Measurements from ENCODE around the gene MYOM1.
"Not testable (repeated sequence)": the region's sequence is repeated elsewhere in the genome, so short reads cannot be mapped to it uniquely, and the experiment has no call there.

MYOM1 gene

DNA sequence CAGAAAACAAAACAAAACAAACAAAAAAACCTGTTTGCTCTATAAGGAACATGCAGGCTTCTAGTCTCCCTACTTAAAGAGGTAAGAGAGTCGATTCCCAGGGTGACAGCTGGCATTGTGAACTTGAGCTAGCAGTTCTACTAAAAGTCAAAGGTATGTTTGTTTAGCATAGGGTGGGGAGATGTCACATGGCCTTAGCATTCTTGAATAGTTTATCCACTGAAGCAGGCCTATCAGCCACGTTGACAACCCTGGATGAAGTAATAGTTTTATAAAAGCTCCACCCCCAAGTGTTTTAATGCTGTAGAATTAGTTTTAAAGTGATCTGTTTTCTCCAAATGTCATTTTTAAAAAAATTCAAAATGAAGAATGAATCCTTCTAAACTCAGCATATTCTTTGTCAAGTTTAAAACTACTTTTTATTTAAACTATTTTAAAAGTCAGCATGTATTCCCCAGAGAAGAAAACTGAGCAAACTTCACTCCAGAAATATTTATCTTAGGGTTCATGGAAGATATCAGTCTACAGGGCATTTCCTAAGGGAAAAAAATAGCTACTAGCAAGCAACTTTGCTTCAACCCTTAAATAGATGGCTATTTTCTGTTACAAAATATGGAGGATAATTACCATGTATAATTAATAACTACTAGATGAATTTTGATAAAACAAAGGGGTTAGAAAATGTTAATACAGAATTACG is 1.7 kb downstream of the MYOM1 start:
- no peak for DNase-seq

DNA sequence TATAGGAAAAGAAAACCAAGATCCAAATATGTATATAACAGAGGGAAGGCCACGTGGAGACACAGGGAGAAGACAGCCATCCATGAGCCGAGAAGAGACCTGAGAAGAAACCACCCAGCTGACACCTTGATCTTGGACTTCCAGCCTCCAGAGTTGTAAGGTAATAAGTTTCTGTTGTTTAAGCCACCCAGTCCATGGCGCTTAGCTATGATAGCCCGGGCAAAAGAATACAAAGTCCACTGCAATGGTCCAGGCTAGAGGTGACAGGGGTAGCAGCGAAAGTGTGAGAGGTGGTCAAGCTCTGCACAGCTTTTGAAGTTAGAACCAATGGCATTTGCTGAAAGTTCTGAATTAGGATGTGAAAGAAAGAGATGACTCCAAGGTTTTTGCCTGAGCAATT is 2.8 kb downstream of the MYOM1 start:
- no peak for DNase-seq

DNA sequence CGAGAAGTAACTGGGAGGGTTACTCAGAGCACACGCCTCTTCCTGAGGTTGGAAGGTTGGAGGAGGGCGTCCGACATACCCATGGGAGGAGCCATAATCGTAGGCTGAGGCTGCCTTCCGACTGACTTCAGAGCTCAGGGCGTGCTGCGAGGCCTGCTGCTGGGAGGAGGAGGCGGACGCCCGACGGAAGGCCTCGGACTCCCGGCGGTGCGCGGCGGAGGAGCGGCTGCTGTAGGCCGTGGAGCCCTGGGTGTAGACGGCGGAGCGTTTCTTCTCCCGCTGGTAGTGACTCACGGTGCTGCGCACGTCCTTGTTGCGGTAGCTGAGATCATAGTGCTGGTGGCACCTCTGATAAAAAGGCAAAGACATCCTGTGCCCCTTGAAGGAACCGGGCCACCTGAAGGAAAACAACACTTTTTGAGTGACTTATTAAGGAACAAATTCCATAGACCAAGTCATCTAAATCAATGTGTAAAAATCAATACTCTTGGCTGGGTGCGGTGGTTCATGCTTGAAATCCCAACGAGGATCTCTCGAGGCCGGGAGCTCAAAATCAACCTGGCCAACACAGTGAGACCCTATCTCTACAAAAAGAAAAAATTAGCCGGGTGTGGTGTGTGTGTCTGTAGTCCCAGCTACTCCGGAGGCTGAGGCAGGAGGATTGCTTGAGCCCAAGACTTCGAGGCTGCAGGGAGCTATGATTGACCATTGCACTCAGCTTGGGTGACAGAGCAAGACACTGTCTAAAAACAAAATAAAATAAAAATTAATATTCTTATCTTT is 4.7 kb downstream of the MYOM1 start:
- DNase-seq = no peak

DNA sequence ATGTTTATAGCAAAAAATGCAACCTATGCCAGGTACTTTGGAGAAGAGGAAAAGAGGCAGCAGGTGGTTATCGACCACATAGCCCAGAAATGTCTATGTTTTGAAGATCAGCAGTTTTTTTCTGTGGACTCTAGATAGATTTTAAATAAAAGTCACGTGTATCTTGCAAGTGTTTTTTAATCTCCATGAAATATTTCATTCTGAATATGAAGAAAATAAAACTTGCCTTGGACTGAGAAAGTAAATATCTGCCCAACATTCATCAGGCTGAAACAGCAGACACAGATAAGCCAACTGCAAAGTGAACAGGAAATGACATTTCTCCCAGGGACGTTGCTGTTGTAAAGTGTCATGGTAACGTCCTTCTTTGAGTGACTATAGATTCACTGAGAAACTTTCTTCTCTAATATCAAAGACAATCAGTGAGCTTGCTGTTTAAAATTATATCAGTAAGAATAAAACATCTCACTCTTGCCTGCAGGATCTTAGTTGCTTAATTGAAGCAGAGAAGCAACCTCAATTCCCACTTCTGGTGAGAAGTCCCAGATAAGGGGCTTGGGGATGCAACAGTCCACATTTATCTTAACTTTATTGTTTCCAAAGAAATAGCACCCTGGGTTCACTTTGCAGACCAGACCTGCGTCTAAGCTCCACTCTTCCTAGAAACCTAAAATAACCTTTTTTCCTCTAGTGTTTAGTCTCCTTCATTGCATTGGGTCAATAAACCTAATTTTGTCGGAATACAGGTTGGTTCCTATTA is 6.3 kb downstream of the MYOM1 start:
- no peak for DNase-seq

DNA sequence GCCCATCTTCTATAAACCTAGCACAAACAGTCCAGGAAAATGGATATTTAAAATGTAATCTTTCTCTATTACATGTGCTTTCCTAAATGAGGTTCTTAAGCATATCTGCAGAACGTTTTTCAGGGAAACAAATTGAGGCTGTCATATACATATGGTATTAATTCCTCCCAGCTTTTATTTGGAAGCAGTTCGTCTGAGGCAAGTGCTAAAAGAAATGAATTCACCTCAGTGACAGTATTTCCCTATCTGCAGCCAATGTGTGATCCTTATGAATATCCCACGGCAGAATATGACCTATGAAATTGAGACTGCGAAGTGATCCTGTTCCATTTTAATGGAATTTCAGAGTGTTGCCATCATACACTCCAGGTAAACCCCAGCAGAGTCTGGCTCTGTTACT is 7.1 kb downstream of the MYOM1 start:
- DNase-seq = no peak

DNA sequence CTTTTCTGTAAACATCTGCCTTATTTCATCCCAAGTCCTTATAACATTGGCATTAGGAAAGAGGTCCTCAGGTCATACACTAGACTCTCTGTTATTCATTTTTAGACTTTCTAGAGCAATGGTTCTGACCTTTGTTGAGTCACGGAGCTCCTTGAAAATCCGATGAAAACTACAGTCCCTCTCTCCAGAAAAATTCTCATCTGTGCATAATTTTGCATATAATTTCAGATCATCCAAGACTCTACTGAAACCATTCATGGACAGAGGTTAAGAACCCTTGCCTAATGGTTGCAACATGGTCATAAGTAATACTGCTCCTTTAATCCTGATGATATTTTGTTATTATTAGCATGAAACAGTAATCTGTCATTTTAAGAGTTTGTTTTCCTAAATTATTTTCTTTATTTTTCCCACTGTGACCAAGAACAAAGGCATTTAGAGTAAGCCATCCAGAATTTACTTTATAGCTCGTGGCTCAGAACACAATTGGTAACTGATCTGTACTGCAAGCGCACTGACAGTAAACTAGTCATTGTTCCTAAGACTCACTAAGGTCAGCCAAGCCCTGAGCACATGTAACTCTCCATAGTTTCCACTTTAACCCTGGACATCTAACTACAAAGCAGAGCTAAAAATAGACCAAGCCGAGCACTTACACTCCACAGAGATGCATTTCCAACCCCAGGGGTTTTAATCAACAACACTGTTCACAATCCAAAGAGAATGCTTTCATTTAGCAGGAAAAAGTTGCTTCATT is 8.4 kb downstream of the MYOM1 start:
- no peak for DNase-seq

DNA sequence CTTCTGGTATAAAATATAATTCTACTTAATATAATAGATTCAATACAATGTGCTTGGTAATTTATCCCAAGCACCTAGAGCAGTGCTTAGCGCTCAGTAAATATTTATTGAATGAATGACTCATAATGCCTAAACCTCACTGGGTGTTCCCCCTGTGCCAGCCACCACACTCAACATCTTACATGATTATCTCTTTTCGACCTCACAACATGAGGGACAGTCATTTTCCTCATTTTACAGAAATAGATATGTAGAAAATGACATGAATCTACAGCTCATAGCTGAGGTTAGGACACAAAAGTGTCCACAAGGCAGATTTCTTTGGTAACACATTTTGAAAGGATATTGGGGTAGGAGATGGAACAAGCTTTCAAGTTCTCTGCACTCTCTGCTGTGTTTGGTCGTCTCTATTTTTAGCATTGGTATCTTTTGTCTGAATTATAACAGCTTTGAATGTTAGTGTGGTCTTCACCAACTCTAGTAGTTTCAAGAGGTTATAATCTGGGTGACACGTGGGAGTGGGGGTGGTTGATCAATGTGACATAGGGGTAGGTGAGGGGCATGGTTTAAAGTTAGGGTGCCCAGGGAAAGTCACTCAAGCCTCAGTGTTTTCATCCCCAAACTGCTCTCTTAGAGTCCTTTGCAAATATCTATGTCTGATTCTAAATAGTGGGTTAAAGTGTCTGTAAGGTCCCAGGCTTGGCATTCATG is 9.8 kb downstream of the MYOM1 start:
- DNase-seq = no peak

DNA sequence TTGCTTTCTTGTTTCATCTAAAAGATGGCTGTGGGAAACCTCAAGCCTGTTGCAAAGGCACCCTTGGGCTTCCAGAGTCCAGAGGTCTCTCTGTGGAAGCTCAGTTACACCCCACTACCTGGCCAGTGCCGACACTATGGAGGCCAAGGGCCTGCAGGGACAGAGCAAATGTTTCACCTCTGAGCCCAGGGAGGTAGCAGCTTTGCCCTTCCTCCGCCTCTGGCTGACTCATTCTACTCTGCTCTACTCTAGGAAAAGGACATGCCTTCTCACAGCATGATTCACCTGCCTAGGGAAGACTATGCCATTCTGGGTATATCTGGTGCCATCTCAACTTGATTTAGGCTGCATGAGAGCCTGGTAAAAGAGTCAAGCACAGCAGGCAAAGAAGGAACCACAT is 12.2 kb downstream of the MYOM1 start:
- no peak for DNase-seq

DNA sequence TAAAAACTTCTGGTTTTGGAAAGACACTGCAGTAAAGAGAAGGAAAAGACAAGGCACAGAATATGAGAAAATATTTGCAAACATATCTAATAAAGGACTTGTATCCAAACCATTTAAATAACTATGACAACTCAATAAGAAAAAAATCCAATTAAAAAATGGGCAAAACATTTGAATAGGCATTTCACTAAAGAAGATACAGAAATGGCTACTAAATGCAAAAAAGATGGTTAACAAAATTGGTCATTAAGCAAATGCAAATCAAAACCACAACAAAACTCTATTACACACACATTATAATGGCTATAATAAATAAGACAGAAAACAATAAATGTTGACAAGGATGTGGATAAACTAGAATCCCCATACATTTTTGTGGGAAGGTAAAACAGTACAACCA is 14.5 kb downstream of the MYOM1 start:
- no peak for DNase-seq

DNA sequence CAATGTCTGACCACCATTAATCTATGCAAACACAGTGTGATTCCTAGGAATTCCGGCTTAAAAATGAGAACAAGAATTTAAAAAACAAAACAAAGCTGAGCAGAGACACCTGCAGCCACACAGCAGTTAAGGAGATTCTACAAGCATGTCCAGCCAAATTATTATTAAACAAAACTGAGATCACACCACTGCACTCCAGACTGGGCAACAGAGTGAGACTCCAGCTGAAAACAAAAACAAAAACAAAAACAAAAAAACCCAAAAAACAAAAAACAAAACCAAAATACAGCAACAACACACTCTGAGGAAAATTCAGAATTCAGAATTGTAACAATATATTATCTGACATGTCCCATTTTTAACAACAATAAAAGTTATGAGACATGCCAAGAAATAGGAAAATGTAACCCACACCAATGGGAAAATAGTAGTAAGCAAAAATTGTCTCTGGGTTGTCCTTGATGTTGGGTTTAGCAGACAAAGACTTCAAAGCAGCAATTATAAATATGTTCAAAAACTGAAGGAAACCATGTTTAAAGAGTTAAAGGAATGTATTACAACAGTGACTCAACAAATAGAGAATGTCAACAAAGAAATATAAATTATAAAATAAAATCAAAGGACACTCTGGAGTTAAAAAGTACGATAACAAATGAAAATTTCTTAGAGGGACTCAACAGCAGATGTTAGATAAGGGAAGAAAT is 19.7 kb downstream of the MYOM1 start:
- no peak for DNase-seq

DNA sequence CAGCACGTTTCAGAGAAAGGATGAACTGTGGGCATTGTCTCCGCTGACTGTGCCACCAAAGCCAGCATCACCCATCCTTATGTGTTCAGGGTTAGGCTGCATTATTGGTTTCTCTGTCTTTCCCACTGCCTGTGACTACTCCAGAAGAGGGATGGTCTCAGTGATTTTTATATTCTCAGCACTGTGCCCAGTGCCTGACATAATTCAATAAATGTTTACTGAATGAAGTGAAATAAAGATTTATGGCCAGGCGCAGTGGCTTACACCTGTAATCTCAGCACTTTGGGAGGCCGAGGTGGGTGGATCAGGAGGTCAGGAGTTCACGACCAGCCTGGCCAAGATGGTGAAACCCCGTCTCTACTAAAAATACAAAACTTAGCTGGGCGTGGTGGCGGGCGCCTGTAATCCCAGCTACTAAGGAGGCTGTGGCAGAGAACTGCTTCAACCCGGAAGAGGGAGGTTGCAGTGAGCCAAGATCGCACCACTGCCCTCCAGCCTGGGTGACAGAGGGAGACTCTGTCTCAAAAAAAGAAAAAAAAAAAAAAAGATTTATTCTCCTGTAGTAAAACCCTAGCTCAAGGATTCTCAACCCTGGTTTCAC is 21.4 kb downstream of the MYOM1 start:
- not testable (repeated sequence) for DNase-seq

DNA sequence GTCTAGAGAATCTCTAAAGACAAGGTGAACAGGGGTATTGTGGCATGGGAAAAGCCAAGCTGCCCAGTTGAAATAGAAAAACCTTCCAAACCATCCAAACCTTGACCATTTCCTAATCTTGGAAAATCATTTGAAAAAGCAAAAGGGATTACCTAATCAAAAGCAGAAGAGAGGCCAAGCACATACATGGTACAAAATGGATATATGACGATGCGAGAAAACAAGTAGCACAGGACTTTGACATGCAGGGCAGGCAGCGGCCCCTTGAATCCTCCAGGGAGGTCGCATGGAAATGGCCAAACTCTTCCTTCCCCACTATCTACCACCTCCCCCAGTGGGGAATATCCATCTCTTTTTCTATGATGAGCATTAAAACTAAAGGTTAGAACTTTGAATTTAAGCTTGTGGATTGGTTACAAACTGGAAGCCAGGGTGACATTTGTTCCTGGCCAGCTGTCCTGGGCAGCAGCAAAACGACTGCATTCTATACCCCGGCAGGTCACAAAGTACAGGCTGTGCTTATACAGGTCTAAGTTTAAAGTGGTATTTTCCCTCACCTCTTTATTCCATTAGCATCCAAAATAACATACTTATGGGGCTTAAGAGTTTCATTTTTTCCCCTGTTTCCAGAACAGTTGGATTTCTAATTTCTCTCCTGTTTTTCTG is 24.7 kb downstream of the MYOM1 start:
- DNase-seq = no peak

DNA sequence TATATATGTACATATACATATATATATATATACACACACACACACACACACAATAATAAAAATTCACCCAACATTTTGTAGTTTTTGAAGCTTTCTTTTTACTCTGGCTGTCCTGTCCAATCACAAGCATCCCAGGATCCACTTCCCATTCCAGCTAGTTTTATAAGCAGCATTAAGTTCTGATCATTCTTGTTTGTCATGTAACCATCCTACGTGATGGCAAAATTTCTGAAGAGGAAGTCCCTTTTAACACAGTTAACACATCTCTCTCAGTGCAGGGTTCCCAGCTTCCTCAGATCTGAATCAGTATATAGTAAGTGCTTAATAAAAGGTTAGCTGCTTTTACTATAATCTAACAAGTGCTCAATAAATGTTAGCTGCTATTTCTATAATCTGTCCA is 26.4 kb downstream of the MYOM1 start:
- no peak for DNase-seq

DNA sequence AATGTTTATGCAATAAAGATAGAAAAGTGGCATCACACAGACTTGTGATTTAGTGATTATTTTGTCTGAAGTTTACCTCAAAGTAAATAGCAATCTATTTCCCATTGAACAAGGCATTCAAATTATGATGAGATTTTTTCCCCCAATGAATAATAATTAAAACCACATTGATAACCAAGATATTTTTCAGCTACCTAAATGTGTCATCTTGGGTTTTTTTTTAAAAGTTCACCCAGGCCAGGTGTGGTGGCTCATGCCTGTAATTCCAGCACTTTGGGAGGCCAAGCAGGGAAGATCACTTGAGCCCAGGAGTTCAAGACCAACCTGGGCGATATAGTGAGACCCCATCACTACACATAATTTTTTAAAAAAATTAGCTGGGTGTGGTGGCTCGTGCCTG is 27.0 kb downstream of the MYOM1 start:
- no peak for DNase-seq

DNA sequence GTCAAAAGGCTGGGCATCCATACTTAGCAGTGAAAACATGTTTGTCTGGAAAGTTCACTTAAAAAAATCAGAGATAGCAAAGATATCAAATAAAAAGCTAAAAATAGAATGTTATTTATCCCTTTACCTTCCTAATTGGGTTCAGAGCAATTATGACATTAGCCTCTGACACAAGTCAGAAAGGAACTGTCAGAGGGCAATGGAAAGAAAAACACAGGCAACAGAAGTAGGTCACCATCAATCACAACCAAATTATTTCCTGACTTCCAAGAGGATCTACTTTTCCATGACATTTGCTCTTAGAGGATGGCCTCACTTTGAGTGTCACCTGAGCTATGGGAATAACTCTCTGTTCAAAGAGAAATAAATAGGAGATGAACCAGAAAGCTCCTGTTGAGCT is 27.5 kb downstream of the MYOM1 start:
- DNase-seq = no peak

DNA sequence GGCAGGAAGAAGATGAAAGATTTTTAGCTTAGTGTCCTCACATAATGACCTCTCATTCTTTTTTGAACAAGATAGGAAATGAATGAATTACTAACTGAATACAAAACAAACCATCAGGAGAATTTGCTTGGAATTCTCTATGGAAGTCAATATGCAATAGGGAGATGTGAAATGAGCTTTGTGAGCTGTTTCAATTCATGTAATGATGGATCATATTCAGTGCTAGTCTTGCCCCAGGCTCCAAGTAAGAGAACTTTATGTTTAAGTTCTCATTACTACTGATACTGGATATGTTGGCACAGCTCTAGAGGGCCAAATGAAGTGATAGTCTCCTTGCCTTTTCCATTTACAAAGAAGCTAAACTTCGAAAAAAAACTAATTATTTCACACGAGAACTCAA is 29.2 kb downstream of the MYOM1 start:
- DNase-seq = no peak

DNA sequence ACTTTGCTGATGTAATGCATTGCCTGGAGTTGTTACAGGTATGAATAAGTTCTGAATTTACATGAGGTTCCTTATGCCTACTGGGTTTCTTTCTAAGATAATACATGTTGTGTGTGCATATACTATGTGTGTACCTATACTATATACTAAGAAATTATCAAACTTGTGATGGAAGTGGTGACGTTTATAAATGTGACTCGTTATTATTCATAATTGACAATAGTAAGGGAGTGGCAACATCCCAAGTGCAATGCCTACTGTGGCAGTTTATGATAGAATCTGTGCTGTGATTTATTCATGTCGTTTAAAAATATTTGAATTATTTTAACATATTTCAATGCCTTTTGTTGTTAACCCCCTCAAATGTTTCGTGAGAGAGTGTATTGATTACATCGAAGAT is 29.9 kb downstream of the MYOM1 start:
- DNase-seq = no peak

DNA sequence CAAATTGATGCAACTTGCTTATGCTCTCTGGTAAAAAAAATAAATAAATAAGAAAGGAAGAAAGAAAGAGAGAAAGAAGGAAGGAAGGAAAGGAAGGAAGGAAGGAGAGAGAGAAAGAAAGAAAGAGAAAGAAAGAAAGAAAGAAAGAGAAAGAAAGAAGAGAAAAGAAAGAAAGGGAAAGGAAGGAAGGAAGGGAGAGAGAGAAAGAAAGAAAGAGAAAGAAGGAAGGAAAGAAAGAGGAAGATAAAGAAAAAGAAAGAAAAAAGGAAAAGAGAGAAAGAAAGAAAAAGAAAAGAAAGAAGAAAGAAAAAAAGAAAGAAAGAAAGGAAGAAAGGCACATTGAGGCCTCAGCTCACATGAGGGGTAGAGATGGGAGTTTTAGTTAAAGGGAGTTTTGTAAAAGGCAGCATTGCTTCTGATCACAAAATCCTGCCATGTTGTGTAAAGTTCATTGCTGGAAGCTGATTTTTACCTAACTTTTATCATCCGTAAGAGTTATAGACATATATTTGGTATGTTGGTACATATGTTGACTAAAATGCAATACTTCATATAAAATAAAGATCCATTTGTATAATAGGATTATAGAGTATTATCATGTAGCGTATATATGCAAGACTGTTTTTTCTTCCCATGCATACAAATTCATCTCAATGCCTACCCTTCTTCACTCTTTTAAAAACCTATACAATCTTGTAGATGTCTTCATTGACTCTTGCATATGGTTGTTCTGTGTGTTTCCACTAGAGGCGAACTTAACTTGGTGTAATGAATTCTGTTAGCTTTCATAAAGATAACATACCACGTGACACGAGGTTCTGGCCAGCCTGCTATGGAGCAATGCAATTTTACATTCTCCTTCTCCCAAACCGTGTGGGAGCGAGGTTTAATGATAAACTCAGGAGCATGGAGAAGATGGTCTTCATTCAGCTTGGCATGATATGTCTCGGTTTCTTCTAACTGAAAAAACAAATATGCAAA is 32.8 kb downstream of the MYOM1 start:
- DNase-seq = no peak

DNA sequence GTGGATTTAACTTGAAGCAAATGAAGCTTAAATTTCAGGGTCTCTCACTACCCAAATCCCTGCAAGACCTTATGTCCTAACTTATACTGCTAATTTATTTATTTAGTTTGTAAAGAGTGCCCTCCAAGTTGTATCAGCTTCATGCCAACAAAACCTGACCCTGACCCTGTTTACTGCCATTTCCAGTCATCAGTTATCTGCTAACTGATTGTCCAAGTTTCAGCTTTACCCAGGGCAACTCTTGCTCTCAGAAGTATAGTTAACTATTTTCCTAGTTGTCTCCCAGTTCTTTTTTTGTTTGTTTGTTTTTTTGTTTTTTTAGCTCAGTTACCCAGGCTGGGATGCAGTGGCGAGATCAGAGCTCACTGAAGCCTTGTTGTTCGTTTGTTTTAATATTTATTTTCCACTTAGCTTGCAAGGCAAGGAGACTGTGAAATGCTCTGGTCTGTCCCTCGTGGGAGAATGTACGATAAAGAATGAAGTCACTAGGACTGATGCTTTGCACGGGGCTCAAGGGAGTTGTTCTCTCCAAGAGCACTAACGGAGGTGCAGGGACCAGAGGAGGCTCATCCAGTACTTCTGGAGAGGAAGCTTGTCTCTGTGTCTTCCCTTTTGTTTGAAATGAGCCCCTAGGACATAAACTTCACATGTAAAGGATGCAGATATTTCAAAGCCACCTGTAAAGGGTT is 35.3 kb downstream of the MYOM1 start:
- DNase-seq = no peak
